ENCODE measurements around the gene CNTNAP2. TPM values are rescaled to one million over a fixed set of nuclear protein-coding genes. Genes with fewer than 3 reads are reported as not detected.

The CNTNAP2 gene
- total RNA-seq, 2 donors from 2014 or later, result 0.29 to 1.1 TPM

DNA sequence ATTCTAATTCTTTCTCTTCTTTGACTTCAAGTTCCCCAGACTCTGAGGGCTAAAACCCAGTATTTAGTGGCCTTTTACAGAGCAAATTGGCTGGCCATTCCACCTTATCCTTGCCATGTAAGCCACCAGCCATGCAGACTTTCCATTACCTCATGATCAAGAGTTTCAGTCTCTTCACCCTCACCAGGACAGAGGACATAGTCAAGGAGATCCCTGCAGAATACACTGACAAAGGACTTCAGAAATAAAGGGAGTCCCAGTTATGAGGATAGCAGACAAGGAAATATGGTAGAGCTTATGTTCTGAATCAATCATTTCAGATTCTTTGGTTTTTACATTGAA lies 1393.6 kb downstream of the CNTNAP2 start:
- DNase-seq (no peak), ATAC-seq (no peak)
- intact Hi-C loops (cut with DNase I), result no loop called here

DNA sequence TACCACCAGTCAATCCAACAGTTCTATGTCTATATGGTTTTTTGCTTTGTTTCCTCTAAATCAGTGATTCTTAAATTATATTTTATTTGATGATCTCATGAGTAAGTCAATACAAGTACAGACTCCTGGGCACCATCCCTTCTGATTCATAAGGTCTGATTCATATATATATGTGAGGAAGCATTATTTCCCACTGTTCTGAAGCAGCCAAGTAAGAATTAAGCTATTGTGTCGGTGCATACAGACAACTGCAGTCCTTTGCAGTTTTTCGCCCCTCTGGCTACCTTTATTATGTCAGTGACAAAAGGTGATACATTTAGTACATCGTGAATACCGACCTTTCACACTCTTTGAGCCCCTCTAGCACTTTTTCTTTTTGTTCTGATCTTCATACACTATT lies 1394.3 kb downstream of the CNTNAP2 start:
- intact Hi-C loops (cut with DNase I), result no loop called here
- ATAC-seq (no peak), DNase-seq (no peak)

DNA sequence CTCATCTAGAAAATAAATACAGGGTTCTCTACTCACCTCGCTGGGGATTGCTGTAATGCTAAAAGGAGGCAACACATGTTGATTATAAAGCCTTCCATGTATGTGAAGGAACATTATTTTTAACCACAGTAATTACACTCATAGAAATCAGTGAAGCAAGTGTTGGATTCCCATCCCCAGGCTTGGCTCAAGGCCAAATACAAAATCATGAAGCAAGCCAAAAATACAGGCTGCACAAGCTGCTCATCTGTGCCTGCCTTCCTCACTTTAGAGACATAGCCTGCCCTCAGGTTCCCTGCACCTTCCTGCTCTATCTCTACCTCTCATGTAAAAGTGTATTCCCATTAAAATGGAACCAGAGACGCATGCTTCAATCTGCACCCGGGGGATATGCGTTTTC lies 1396.8 kb downstream of the CNTNAP2 start:
- no peak for ATAC-seq
- intact Hi-C loops (cut with DNase I), result no loop called here
- DNase-seq, result no peak

GRCh38 chr7:147516391-147516790 lies 1399.8 kb downstream of the CNTNAP2 start:
- no peak for DNase-seq
- intact Hi-C loops (cut with DNase I), result no loop called here

GRCh38 chr7:147519062-147519461 lies 1402.5 kb downstream of the CNTNAP2 start:
- no peak for DNase-seq
- ATAC-seq, result no peak
- intact Hi-C loops (cut with DNase I), result no loop called here

More at GRCh38 chr7:147516391-147516790, 1399.8 kb downstream of the CNTNAP2 start:
- no peak for ATAC-seq

- DNase-seq (no peak), ATAC-seq (no peak)
- intact Hi-C loops (cut with DNase I), result no loop called here
Measured at GRCh38 chr7:147523056-147523455, 1406.5 kb downstream of the CNTNAP2 start.

GRCh38 chr7:147524726-147525250 lies 1408.2 kb downstream of the CNTNAP2 start:
- DNase-seq (no peak), ATAC-seq (no peak)
- intact Hi-C loops (cut with DNase I), result no loop called here

GRCh38 chr7:147525325-147525724 lies 1408.7 kb downstream of the CNTNAP2 start:
- DNase-seq, result no peak
- intact Hi-C loops (cut with DNase I), result no loop called here
- no peak for ATAC-seq

GRCh38 chr7:147535701-147536111 lies 1419.1 kb downstream of the CNTNAP2 start:
- DNase-seq (no peak), ATAC-seq (no peak)
- intact Hi-C loops (cut with DNase I), result no loop called here

DNA sequence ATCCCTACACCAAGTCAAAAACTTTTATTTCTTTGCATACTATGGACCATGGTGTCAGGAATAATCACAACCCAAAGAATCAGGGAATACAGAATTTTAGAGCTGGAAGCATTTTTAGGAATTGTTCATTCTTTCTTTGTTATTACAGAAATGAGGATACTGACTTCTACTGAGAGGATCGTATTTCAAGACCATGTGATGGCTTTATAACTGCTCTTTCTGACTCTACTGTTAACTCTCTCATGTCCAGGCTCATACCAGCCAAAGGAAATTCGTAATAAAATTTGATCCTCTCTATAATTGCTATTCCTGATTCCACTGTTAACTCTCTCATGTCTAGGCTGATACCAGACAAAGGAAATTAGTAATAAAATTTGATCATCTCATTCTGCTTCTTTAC lies 1423.1 kb downstream of the CNTNAP2 start:
- intact Hi-C loops (cut with DNase I), result no loop called here
- DNase-seq, result no peak
- ATAC-seq, result no peak

DNA sequence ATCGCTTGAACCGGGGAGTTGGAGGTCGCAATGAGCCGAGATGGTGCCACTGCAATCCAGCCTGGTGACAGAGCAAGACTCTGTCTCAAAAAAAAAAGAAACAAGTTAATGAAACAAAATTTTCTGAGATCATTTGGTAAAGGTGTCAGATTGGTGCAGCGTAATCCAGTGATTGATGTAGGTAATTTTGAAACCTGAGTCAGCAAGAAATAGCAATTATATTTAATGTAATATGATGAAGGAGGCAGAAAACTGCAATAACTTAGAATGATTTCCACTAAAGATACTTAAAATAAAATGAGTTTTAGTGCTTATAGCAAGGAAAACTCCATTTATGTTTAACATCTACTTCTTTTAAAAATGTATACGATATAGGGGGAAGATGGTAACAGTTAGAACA lies 1424.1 kb downstream of the CNTNAP2 start:
- ATAC-seq (no peak), DNase-seq (no peak)
- intact Hi-C loops (cut with DNase I), result no loop called here

GRCh38 chr7:147541261-147541660 lies 1424.7 kb downstream of the CNTNAP2 start:
- intact Hi-C loops (cut with DNase I), result no loop called here
- DNase-seq, result no peak
- ATAC-seq, result no peak

- intact Hi-C loops (cut with DNase I), result no loop called here
- DNase-seq, result no peak
- no peak for ATAC-seq
Measured at GRCh38 chr7:147547252-147547897, 1430.8 kb downstream of the CNTNAP2 start.

DNA sequence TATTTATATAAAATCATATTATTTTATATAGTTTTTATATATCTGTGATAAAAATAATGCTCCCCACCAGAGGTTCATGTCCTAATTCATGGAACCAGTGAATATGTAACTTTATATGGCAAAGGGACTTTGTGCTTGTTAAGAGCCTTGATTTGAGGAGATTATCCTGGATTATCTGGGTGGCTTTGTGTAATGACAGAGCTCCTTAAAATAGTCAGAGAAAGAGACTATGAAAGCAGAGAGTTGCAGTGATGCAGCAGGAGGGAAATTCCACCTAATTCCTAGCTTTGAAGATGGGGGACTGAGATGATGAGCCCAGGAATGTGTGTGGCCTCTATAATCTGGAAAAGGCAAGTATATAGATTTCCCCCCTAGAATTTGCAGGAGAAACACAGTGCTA lies 1439.7 kb downstream of the CNTNAP2 start:
- intact Hi-C loops (cut with DNase I), result no loop called here
- DNase-seq (no peak), ATAC-seq (no peak)

- intact Hi-C loops (cut with DNase I), result no loop called here
- ATAC-seq (no peak), DNase-seq (no peak)
Measured at GRCh38 chr7:147563669-147564068, 1447.1 kb downstream of the CNTNAP2 start.

GRCh38 chr7:147564786-147565476 lies 1448.3 kb downstream of the CNTNAP2 start:
- intact Hi-C loops (cut with DNase I), result no loop called here
- no peak for ATAC-seq

GRCh38 chr7:147567043-147567442 lies 1450.4 kb downstream of the CNTNAP2 start:
- ATAC-seq (no peak), DNase-seq (no peak)
- intact Hi-C loops (cut with DNase I), result no loop called here

More at GRCh38 chr7:147564786-147565476, 1448.3 kb downstream of the CNTNAP2 start:
- no peak for DNase-seq

GRCh38 chr7:147569116-147569913 lies 1452.7 kb downstream of the CNTNAP2 start:
- ATAC-seq (no peak), DNase-seq (no peak)
- intact Hi-C loops (cut with DNase I), result no loop called here

DNA sequence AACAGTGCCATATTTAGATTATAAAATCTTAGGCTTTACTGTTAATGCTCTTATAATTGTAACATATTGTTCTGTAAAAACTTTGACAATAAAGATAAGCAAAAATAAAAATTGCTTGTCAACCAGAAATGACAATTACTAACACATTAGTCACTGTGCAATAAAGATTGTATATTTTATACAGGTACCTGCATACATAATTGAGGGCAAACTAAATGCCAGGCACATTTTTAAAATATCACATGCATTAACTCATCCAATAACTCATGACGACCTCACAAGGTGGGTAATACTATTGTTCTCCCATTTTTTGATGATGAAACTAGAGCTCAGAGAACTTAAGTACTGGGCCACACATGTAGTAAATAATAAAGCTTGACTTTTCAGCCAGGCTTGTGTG lies 1453.8 kb downstream of the CNTNAP2 start:
- DNase-seq, result no peak
- no peak for ATAC-seq
- intact Hi-C loops (cut with DNase I), result no loop called here

Measured in left cardiac atrium (tissue), 4 donors.